Amniotic stem cell (primary cell): Measurements from ENCODE around the gene KCTD17.
"Not testable (repeated sequence)": the region's sequence is repeated elsewhere in the genome, so short reads cannot be mapped to it uniquely, and the experiment has no call there.

ENCODE experiments used
- DNase-seq: peaks from one replicate; lab custom pipeline; 2025; lab: John Stamatoyannopoulos, UW

Gene KCTD17

DNA sequence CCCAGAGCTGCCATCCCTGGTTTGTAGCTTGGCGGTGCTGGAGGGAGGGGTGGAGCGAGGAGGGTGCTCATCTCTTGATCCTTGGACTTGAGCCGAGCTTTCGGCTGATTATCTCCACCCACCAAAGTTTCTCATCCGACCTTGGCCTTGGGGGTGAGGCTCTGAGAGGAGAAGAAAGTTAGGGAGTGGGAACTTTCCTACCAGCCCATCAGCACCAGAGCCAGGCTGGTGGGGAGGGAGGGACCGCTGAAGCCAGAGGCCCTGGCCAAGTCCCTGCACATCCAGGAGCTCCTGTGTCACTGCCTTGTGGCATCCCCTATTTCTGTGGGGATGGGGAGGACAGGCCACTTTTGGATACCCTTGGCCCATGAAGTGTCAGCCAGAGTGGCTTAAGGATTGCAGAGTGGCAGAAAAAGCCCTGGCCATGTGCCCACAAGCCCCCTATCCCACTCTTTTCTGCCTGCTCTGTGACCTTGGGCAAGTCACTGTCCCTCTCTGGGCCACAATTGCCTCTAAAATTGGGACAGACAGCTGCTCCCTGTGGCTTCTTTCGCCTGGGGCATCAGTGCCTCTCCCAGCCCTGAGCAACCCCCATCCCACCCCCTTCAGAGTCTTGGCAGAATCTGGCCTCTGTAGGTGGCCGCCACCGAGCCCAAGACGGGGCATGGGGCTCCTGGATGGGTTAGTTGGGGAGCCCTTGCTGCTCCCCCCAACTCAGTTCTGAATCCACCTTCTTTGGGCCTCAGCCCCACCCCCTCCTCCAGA lies 10.3 kb downstream of the KCTD17 start:
- no peak for DNase-seq

DNA sequence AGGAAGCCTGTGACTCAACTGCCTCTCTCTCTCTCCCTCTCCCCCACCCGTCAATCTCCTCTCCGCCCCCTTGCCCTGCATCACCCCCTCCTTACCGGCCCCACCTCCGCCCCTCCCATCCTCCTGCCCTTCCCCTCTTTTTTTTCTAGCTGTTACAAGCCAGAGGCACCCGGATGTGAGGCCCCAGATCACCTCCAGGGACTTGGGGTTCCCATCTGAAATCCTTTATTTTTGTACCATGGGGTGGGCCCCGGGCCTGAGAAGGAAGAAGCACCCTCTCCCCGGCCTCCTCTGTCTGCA lies 10.8 kb downstream of the KCTD17 start:
- DNase-seq: no peak

DNA sequence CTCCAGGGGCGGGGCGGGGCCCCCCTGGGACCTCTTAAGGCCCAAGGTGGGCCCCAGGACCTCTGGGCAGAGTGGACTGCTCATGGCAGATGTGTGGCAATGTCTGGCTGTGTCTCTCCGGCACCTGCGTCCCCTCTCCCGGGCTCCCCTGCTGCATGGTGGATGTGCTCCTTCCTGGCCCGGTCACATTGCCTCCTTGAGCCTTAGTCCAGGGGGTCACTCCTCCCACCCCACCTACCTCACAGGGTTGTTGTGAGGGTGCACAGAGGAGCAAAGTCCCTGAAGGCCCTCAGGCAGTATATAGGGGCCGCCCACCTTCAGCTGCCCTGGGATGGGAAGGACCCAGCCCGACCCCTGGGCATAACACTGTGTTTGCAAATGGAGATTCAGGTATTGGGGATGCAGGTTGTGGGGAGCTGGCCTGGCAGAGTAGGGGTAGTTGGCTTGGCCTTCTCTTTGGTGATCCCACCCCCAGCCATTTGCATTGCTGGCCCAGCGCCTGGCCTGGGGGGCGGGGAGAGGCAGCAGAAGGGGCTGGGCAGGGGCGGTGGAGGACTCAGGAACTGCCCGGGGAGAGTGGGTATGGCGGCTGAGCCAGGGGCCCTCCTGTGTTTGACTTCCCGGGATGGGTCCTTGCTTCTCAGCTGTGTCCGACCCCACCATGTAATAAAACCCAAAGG lies 11.3 kb downstream of the KCTD17 start:
- no peak for DNase-seq

DNA sequence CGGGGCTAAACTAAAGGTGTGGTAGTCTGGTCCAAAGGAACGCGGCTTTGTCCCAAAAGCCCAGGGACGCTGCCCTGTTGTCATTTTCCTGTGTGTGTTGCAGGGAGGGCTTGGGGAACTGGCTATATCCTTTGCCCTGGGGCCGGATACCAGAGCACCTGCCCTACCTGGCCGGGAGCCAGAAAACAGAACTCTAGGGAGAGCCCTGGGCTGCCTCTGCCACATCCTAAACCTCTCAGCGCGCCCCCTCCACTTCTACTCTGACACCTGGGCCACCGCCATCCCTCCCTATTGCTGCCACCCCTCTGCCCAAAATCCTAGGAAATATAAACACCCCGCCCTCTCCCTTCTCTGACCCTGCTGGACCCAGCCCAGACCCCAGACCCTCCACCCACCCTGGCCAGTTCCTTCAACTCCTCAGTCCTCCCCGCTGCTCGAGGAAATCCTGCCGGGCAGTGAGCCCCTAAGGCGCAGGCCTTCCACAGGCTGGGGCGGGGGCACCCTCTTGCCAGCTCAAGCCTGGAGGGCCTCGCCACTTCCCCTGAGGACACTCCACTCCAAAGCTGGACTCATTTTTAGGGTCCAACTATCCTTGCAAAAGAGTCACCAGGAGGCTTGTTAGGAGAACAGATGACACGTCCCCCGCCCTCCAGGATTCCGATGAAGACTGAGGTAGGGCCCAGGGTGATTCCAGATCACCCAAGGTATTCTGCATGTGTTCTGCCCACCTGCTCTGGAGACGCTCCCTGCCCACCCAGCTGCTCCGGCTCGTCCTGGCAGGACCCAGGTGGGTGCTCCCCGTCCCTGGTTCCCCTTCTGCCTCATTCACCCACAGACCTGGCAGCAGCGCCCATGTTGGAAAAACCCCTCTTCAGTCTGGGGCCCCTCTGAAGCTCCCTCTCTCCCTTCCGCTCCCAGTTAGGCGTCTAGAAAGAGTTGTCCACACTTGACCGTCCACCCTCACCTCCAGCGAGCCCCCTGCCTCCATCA lies 12.2 kb downstream of the KCTD17 start:
- no peak for DNase-seq

DNA sequence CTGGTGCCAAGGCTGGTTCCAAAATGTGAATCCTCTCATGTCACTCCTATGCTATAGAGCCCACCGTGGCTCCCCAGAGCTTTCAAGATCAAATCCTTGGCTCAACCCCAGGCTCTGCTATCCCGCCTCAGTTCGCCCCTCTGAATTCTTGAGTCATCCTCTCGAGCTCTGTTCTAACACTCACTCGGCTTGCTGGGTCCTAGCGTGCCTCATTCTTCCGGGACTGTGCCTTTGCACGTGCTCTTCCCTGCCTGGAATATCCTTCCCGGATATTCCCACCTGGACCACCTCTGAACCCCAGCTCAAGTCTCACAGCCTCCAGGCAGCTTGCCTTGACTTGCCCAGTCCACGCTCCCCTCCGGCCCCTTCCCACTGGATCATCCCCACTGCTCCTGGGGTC lies 13.0 kb downstream of the KCTD17 start:
- no peak for DNase-seq

DNA sequence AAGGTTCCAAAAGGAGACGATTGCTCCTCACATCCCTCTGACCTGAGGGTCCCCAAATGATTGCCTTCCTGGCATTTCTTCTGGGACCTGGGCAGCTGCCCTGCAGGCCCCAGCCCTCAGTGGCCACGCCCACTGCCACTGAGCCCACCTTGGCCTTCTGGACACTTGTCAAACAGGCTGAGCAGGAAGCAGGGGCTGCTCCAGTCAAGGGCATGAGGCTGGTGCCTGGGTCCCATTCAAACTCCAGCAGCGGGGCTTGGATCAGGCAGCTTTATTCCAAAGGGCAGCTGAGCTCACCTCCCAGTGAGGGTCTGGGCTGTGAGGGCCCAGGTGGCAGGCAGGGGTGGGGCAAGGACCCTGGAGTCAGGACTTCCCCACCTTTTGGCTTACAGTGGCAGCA lies 13.6 kb downstream of the KCTD17 start:
- DNase-seq: no peak

DNA sequence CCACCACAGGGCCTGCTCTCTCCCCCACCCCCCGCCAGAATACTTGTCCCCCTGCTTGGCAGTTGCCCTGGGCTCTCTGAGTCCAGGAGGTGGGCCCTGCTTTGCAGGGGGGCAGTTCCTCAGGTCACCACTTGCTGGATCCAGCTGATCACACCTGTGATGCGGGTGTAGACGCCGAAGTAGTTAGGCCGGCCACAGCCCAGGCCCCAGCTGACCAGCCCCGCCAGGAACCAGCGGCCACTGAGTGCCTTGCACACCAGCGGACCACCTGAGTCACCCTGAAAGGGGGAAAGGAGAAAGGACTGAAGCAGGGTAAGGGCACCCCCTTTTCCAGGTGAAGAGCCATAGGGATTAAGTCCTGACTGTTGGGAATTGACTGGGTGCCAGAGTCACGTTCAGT lies 14.4 kb downstream of the KCTD17 start:
- no peak for DNase-seq

DNA sequence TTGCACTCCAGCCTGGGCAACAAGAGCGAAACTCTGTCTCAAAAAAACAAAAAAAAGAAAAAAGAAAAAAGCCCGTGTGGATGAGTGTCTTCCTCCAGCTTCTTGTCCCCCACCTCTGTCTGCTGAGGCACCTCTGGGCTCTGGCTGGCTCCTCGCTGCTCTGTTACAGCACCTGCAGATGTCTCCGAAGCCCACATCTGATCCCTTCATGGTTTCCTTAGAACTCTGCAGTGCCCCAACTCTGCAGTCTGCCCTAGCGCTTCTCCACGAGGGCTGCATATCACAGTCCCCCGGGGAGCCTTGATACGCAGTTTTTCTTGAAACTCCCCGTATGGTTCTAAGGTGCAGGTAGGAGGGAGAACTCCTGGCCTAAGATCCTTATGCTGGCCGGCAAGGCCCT lies 15.9 kb downstream of the KCTD17 start:
- DNase-seq: no peak

DNA sequence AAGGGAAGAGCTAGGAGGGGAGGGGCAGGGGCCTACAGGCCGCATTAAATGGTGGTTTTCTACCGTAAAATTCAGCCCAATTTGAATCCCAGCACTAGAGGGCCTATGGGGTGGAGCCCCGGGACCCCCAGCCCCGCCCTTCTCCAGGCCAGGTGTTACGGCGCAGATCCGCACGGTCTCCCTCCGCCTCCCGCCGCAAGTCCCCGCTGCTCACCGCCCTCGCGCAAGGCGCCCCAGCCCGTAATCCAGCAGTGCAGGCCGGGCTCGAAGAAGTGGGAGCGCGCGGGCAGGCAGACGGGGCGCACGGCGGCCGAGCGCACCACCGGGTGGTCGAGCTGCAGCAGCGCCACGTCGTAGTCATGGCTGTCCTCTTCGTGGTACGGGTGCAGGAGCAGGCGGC lies 17.3 kb downstream of the KCTD17 start:
- DNase-seq: no peak

DNA sequence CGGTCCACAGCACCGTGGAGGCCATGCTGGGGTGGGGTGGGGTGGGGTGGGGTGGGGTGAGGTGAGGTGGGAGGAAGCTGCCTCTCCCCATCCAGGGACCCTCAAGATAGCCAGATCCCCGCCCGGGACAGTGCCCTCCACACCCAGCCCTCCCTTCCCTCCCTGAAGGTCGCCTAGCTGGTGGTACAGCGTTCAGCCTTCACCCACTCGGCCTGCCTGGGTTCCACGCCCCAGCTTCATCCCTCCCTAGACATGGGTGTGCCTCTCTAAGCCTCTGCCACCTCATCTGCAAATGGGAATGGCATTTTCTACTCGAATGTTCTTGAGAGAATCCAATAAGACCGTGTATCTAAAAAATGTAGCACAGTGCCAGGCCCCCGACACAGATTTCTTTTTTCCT lies 17.8 kb downstream of the KCTD17 start:
- DNase-seq: no peak

DNA sequence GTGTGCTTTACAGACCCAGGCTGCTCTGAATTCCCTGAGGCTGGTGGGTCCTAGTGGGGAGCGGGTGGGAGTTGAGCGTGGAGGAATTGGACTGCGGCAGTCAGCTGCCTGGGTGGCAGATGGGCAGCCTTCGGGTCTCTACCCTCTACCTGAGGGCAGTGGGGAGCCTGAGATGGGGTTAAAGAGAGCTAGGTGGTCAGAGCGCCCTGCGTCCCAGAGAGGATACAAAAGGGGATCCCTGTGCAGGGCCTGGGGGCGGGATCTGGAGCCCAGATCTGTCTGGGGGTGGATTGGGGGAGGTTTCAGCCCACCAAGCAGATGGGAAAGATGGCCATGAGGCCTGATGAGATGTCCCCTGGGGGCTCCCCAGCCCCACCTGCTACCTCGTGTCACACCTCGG lies 18.2 kb downstream of the KCTD17 start:
- DNase-seq: no peak

DNA sequence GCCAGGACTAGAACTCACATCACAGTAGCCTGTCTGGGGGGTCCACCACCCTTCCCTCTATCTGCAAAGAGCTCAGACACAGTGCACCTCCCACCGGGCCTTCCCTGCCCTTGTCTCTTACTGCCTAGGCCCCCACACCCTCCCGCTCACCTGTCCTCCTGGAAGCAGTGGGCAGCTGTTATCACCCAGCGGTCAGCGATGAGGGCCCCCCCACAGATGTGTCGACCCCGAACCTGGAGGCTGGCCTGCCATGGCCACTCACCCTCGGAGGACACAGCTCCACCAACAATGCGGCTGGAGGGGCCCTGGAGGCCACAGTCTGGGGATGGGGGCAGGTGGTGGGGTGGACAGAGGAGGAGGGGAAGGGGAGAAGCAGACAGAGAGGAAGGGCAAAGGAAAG lies 18.8 kb downstream of the KCTD17 start:
- DNase-seq: no peak

DNA sequence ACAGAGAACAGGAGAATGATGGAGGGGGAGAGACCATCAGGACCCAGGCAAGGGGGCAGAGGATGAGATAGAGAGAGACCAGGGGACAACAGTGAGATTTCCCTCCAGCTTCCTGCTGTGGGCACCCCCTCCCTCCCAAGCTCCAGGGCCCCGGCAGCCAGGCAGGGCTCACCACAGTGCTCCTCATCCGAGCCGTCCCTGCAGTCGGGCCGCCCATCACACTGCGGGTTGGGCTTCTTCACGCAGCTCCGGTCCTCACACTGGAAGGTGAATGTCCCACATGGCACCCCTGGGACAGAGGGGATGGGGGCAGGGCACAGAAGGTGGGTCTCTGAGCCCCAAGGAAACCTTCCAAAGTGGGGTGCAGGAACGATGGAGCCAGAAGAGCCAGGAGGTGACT lies 19.2 kb downstream of the KCTD17 start:
- DNase-seq: no peak

DNA sequence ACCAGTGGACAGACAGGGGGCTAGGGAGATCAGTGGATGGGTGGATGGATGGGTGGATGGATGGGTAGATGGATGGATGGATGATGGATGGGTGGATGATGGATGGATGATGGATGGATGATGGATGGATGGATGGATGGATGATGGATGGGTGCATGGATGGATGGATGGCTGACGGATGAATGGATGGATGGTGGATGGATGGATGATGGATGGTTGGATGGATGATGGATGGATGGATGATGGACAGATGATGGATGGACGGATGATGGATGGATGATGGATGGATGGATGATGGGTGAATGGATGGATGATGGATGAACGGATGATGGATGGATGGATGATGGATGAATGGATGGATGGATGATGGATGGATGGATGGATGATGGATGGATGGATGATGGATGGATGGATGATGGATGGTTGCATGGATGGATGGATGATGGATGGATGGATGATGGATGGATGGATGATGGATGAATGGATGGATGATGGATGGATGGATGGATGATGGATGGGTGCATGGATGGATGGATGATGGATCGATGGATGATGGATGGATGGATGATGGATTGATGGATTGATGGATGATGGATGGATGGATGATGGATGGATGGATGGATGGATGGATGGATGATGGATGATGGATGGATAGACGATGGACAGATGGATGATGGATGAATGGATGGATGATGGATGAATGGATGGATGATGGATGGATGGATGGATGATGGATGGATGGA lies 20.5 kb downstream of the KCTD17 start:
- not testable (repeated sequence) for DNase-seq

DNA sequence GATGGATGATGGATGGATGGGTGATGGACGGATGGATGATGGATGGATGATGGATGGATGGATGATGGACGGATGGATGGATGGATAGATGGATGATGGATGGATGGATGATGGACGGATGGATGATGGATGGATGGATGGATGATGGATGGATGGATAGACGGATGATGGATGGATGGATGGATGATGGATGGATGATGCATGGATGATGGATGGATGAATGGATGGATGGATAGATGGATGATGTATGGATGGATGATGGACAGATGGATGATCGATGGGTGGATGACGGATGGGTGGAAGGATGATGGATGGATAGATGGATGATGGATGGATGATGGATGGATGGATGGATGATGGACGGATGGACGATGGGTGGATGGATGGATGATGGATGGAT lies 21.1 kb downstream of the KCTD17 start:
- DNase-seq: no peak

DNA sequence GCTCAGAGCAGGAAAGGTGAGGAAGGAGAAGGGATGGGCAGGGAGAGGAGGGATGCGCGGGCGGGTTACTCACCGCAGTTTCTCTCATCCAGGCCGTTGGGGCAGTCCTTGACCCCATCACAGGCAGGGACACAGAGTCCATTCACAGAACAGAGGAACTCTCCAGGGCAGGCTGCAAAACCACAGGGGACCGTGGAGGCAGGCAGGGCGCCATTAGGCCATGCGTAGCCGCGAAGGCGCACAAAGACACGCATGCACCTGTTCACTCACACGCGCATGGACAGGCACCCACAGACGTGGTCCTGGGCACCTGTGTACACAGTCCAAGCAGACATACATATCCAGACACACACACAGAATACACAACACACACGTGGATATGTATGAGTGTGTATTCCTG lies 23.0 kb downstream of the KCTD17 start:
- DNase-seq: no peak

DNA sequence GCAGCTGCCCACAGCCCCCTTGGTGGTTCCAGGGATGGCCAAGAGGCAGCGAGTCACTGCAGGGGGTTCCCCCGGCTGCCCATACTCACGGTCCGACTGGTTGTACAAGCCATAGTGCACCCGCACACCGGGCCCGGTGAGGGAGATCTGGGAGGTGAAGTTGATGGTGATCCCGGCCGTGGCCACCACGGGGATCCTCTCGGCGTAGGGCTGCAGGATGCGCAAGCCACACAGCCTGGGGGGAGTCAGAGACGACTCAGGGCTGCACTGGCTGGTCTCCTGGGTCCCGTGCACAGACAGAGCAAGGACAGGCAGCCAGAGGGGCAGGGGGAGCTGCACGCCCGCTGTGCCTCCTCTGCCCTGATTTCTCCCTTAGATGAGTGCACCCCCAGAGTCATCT lies 23.5 kb downstream of the KCTD17 start:
- DNase-seq: no peak

DNA sequence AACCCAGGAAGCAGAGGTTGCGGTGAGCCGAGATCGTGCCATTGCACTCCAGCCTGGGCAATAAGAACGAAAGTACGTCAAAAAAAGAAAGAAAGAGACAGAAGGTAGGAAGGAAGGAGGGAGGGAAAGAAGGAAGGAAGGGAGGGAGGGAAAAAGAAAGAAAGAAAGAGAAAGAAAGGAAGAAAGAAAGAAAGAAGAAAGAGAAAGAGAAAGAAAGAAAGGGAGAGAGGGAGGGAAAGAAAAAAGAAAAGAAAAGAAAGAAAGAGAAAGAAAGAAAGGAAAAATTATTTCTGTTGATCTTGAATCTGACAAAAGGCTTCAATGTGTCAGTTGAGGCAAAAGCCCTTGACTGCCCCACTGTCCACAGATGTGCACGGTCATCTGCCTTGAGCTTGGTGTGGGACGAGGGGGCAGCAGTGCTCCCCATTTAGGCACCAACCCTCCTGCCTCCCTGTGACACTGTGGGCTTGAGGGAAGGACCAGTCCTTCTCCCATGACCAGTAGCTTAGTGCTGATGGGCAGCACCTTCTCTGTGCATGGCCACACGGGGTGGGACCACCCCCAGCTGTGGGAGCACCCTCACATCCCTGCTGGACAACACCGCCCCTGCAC lies 24.4 kb downstream of the KCTD17 start:
- DNase-seq: no peak

DNA sequence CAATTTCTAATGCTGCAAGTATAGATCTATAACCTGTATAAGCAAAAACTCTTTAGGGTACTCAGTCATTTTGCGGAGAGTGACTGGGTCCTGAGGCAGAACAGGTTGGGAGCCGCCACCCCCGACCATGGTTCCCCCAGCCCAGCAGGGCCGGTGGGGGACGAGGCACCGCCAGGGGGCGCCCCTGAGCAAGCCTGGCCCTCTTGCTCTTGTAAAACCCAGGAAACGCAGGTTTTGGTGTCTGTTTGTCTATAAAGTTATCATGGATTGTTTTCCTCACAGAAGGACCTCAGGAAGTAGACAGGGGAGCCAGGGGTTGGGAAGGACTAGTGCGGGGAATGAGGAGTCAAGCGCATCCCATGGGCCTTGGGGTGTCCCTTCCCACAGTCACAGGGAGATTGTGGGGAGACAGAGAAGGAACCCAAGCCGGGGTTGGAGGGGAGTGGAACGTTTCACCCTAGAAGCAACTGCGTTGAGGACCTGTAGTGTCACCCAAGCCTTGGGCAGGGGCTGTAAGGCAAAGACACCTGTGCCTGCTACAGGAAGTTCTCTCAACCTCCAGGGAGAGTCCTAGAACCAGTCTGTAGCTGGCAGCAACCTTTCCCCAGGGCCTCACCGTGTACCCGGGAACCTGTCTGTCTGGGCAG lies 26.4 kb downstream of the KCTD17 start:
- no peak for DNase-seq

DNA sequence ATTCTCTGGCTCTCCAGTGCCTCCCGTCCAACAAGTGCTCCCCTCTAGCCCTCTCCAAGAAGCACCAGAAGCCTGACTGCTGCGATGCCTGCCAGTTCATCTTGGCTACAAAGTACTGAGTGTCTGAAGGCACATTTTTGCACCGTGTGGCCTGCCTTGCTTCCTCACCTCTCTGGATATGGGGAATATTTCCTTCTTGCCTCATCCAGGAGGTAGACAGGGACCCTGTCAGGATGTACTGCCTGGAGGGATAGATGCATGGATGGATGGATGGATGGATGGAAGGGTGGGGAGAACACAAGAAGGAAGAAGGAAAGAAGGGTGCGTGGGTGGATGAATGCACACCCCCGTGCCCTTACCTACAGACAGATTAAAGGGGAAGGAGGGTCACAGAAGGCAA lies 27.6 kb downstream of the KCTD17 start:
- no peak for DNase-seq

DNA sequence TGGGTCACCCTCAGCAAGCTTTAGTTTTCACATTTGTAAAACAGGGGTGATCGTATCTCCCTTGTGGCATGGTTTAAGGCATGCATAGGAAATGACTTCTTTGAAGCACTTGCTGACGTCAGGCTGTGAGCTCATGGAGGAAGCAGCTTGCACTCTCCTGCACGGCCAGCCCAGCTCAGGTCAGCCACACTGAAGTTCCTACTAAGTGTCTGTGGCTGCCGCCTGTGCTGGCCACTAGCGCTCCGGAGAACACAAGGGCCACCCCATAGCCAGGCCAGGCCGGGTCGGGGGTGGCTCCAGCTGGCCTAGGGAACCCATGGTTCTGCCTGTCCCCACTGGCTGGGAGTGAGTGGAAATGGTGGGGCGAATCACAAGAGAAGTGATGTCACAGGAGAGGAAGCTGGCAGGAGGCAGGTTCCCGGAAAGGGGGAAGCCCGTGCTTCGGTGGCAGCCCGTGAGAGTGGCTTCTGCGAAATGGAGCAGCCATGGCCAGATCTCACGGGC lies 28.2 kb downstream of the KCTD17 start:
- no peak for DNase-seq
